GM23338 (cell line): Measurements from ENCODE around the gene THRA. TPM values are rescaled to one million over a fixed set of nuclear protein-coding genes. Genes with fewer than 3 reads are reported as not detected.

Experiments
- ATAC-seq: fragments of 200-7000 bp; cut with Tn5 transposase; 3 replicates; pipeline ENCODE4 v1.9.1; 2020
- DNase-seq: peaks from one replicate; pipeline ENCODE4 v3.0.0-alpha.2; 2015; ENCODE audit warnings: low spot score
- H2AFZ ChIP-seq: fragments of 200-600 bp; sonication (generic); 2 replicates; pipeline ENCODE4 v1.8.0; 2016; ENCODE audit warnings: antibody characterized with exemption, mild to moderate bottlenecking, moderate library complexity
- H3F3A ChIP-seq: fragments of 200-600 bp; sonication (generic); replicated peaks from 2 replicates; pipeline ENCODE4 v1.8.0; 2017; ENCODE audit warnings: antibody characterized with exemption, mixed run types, low read depth
- H3K27ac ChIP-seq: fragments of 200-600 bp; sonication (generic); 2 replicates; pipeline ENCODE4 v1.6.1; 2016; ENCODE audit warnings: low read depth
- H3K27me3 ChIP-seq: fragments of 200-600 bp; sonication (generic); 2 replicates; pipeline ENCODE4 v1.8.0; 2016; ENCODE audit warnings: mild to moderate bottlenecking, mixed run types, moderate library complexity; ENCODE audit not compliant: insufficient read depth
- H3K36me3 ChIP-seq: fragments of 200-600 bp; sonication (generic); 2 replicates; pipeline ENCODE4 v1.8.0; 2016; ENCODE audit warnings: mild to moderate bottlenecking; ENCODE audit not compliant: insufficient read depth
- H3K4me1 ChIP-seq: fragments of 200-600 bp; sonication (generic); 2 replicates; pipeline ENCODE4 v1.8.0; 2016; ENCODE audit warnings: mild to moderate bottlenecking, moderate library complexity; ENCODE audit not compliant: insufficient read depth
- H3K4me2 ChIP-seq: fragments of 200-600 bp; sonication (generic); 2 replicates; pipeline ENCODE4 v1.7.1; 2017; ENCODE audit warnings: mixed run types
- H3K4me3 ChIP-seq: fragments of 200-600 bp; sonication (generic); 2 replicates; pipeline ENCODE4 v1.6.1; 2016; ENCODE audit warnings: mixed run types
- H3K79me2 ChIP-seq: fragments of 200-600 bp; sonication (generic); replicated peaks from 2 replicates; pipeline ENCODE4 v1.8.0; 2017; ENCODE audit warnings: mild to moderate bottlenecking; ENCODE audit not compliant: insufficient read depth
- H3K9me2 ChIP-seq: fragments of 200-600 bp; sonication (generic); 2 replicates; pipeline ENCODE4 v1.8.0; 2017; ENCODE audit not compliant: insufficient read depth
- H4K20me1 ChIP-seq: fragments of 200-600 bp; sonication (generic); replicated peaks from 2 replicates; pipeline ENCODE4 v1.8.0; 2017; ENCODE audit warnings: mild to moderate bottlenecking; ENCODE audit not compliant: insufficient read depth
- H3K27ac Mint-ChIP-seq: 2 replicates; pipeline ENCODE4 v1.8.0; 2020; ENCODE audit warnings: inconsistent platforms, mild to moderate bottlenecking, moderate library complexity, mixed read lengths
- H3K27me3 Mint-ChIP-seq: 3 replicates; pipeline ENCODE4 v1.8.0; 2022; ENCODE audit warnings: low read depth, mild to moderate bottlenecking, moderate library complexity, mixed read lengths, inconsistent platforms; ENCODE audit not compliant: insufficient read depth, poor library complexity
- H3K36me3 Mint-ChIP-seq: 3 replicates; pipeline ENCODE4 v1.8.0; 2021; ENCODE audit warnings: low read depth, mild to moderate bottlenecking, inconsistent platforms, moderate library complexity, mixed read lengths
- H3K4me1 Mint-ChIP-seq: 3 replicates; pipeline ENCODE4 v1.8.0; 2020; ENCODE audit warnings: mild to moderate bottlenecking, inconsistent platforms, mixed read lengths
- H3K4me3 Mint-ChIP-seq: 3 replicates; pipeline ENCODE4 v1.8.0; 2021; ENCODE audit warnings: moderate library complexity, mild to moderate bottlenecking, inconsistent platforms, mixed read lengths
- H3K9me3 Mint-ChIP-seq: 3 replicates; pipeline ENCODE4 v1.8.0; 2020; ENCODE audit warnings: moderate library complexity, mild to moderate bottlenecking, inconsistent platforms, mixed read lengths
- CREB1 ChIP-seq: fragments of 250-450 bp; sonication (Bioruptor Pico); IDR thresholded peaks from 2 replicates; pipeline ENCODE4 v1.5.0; 2020; ENCODE audit warnings: low read depth, mild to moderate bottlenecking, moderate library complexity
- STAT1 ChIP-seq: IDR thresholded peaks from one replicate; pipeline ENCODE4 v1.6.1; 2016; ENCODE audit warnings: antibody characterized with exemption; ENCODE audit not compliant: unreplicated experiment
- ZNF114 ChIP-seq: fragments of 250-450 bp; sonication (Bioruptor Pico); IDR thresholded peaks from 2 replicates; pipeline ENCODE4 v1.5.0; 2020; ENCODE audit warnings: mild to moderate bottlenecking, moderate library complexity
- polyA plus RNA-seq: library from polyadenylated mRNA; unstranded; fragments of >200 nt; fragmentation: Nextera tagmentation; extraction: Ambion mirVana; gene quantifications from 2 replicates; pipeline ENCODE4 v1.2.1, GENCODE V29; 2016
- total RNA-seq: library from RNA; depleted of rRNA; stranded (reverse); fragments of >200 nt; shearing (Covaris generic); gene quantifications from 2 replicates; pipeline ENCODE4 v1.2.3, GENCODE V29; 2014
- TF ChIP-seq, protein P1 (sequence below), 2 experiments: fragments of 200-600 bp in 1 of 2; sonication (generic) in 1 of 2; conservative IDR thresholded peaks; 2 replicates each; pipeline versions ENCODE4 v1.5.1 to v1.6.1; 2016 to 2017; ENCODE audit warnings: antibody characterized with exemption in 2 of 2, low read depth in 2 of 2, mild to moderate bottlenecking in 2 of 2, moderate library complexity in 1 of 2
- TF ChIP-seq, protein P2 (sequence below): IDR thresholded peaks from 2 replicates; pipeline ENCODE4 v1.6.1; 2016; ENCODE audit warnings: antibody characterized with exemption

THRA gene
- total and polyA plus RNA-seq, 2 experiments from 2014 or later = 3.4 to 10.5 TPM

DNA sequence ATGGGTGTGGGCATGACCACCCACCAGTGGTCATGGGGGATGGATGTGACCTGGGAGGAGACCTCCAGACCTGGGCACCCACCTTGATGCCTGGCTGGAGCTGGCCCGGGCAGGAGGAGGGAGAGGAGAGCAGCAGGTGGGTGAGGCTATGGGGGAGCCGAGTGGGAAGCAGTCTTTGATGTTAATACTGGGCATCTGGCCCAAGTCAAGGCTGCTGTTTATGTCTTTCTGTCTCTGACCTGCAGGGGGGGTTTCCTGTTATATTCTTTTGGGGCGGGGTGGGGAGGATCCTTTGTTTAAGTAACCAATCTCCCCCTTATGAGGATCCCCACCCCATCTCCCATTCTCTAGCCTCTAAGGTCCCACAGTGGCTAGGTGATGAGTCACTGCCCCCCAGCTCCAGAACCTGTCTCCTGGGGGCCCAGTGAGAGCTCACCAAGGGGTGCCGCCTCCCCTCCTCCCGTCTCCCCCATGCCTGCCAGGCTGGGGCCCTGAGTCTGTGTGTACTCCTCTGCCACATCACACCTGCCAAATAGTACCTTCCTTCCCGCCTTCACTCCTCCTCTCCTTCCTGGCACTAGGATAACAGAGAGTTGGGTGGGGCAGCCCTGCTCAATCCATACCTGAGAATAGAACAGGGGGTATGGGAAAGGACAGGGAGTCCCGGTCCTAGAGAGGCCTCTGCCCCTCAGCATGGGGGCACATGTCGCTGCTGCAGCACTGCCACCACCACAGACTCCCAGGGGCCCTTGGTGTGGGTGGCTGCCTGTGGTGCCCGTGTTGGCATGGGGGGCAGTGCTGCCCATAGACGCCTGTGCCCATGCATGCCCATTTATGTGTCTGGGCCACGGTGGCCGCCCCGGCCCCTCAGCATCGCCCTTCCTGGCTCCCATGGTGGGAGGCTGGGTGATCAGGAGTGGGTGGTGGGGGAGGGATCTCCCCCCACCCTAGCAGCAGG is 7.3 kb downstream of the THRA start:
- Mint-ChIP-seq H3K27me3 (peaks cover 22% of the 10 kb centered on the region), H3K4me1 (peaks cover 77% of the 10 kb centered on the region), H3K9me3 (no peaks in the 10 kb centered on the region), H3K4me3 (peak overlapping the region; percentile 57), H3K27ac (0 out of 2 replicates have a peak overlapping the region, but pooled peaks have one; percentile 41), H3K36me3 (no peaks in the 10 kb centered on the region)
- H3K27me3 ChIP-seq = no peaks in the 10 kb centered on the region
- no peaks in the 10 kb centered on the region for H4K20me1 ChIP-seq
- no peak overlapping the region for H2AFZ ChIP-seq
- H3K27ac ChIP-seq = peak overlapping the region; percentile 59; the same call in 1 of the 2 replicates
- TF ChIP-seq STAT1 = no peak
- TF ChIP-seq, protein P1, sequence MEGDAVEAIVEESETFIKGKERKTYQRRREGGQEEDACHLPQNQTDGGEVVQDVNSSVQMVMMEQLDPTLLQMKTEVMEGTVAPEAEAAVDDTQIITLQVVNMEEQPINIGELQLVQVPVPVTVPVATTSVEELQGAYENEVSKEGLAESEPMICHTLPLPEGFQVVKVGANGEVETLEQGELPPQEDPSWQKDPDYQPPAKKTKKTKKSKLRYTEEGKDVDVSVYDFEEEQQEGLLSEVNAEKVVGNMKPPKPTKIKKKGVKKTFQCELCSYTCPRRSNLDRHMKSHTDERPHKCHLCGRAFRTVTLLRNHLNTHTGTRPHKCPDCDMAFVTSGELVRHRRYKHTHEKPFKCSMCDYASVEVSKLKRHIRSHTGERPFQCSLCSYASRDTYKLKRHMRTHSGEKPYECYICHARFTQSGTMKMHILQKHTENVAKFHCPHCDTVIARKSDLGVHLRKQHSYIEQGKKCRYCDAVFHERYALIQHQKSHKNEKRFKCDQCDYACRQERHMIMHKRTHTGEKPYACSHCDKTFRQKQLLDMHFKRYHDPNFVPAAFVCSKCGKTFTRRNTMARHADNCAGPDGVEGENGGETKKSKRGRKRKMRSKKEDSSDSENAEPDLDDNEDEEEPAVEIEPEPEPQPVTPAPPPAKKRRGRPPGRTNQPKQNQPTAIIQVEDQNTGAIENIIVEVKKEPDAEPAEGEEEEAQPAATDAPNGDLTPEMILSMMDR (conservative IDR thresholded peaks at IDR 0.05; ENCODE audit: low read depth in 2 of 2) = peak; percentile 24 to 29; a peak in 3 of 4 replicates
- DNase-seq (peak; percentile 55), ATAC-seq (peak; percentile 10)
- H3F3A ChIP-seq = 0 out of 2 replicates have a peak, but pooled peaks cover 20% of the 10 kb centered on the region
- H3K36me3 ChIP-seq = no peaks in the 10 kb centered on the region
- peaks cover 66% of the 10 kb centered on the region for H3K4me1 ChIP-seq
- no peaks in the 10 kb centered on the region for H3K9me2 ChIP-seq
- H3K79me2 ChIP-seq = peaks cover 7% of the 10 kb centered on the region; the same call in 1 of the 2 replicates
- peak overlapping the region; percentile 54 for H3K4me3 ChIP-seq
- peak overlapping the region; percentile 82 for H3K4me2 ChIP-seq

DNA sequence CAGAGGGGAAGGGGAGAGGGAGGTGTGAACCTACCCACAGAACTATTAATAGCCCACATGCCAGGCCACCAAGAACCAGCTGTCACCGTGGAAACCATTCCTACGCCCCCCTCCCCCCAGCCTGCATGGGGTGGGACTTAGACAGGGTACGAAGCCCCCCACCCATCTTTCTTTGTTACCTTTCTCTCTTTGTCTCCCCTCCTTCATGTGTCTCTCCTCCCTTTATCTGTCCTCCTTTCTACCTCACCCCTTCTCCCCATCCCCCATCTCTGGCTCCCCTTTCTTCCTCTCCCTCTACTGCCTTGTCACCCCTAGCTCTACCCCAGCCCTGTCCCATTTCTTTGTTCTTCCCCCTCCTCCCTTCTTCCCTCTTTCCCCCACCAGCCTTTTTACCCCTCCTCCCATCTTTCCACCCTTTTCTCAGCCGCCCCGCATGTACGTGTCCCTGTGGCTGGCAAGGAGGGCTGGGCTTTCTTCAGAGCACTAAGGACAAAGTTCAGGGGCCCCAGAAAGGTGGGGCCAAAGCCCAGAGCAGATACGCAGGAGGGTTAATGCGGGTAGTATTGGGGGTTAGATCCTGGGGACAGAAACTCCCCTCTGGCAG is 8.0 kb downstream of the THRA start:
- no peak for TF ChIP-seq CREB1
- no peak for TF ChIP-seq STAT1
- no peak for TF ChIP-seq ZNF114 (CRISPR knock-in tag)
- TF ChIP-seq, protein P2, sequence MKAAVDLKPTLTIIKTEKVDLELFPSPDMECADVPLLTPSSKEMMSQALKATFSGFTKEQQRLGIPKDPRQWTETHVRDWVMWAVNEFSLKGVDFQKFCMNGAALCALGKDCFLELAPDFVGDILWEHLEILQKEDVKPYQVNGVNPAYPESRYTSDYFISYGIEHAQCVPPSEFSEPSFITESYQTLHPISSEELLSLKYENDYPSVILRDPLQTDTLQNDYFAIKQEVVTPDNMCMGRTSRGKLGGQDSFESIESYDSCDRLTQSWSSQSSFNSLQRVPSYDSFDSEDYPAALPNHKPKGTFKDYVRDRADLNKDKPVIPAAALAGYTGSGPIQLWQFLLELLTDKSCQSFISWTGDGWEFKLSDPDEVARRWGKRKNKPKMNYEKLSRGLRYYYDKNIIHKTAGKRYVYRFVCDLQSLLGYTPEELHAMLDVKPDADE = no peak
- H4K20me1 ChIP-seq = no peaks in the 10 kb centered on the region
- no peaks in the 10 kb centered on the region for H3K9me2 ChIP-seq
- 0 out of 2 replicates have a peak, but pooled peaks cover 16% of the 10 kb centered on the region for H3F3A ChIP-seq
- Mint-ChIP-seq H3K4me1 (peaks cover 80% of the 10 kb centered on the region), H3K27me3 (peaks cover 28% of the 10 kb centered on the region), H3K27ac (no peak overlapping the region; the same call in 1 of the 2 replicates), H3K36me3 (no peaks in the 10 kb centered on the region), H3K9me3 (no peaks in the 10 kb centered on the region), H3K4me3 (0 out of 3 replicates have a peak overlapping the region, but pooled peaks have one; percentile 10)
- peaks cover 7% of the 10 kb centered on the region; the same call in 1 of the 2 replicates for H3K79me2 ChIP-seq
- H3K27ac ChIP-seq = no peak overlapping the region; the same call in 1 of the 2 replicates
- ATAC-seq = no peak
- no peak overlapping the region for H2AFZ ChIP-seq
- no peaks in the 10 kb centered on the region for H3K27me3 ChIP-seq
- no peak for DNase-seq
- H3K4me3 ChIP-seq = 0 out of 2 replicates have a peak overlapping the region, but pooled peaks have one; percentile 39
- peaks cover 65% of the 10 kb centered on the region for H3K4me1 ChIP-seq
- H3K36me3 ChIP-seq = no peaks in the 10 kb centered on the region
- peak overlapping the region; percentile 82 for H3K4me2 ChIP-seq
